Measurements from ENCODE around the gene HAGHL.
A peak's percentile ranks its signal among the peaks of the same experiment; 100 is the strongest.

The HAGHL gene

GRCh38 chr16:714558-715476 lies 12.1 kb upstream of the HAGHL start, which contains the start of gene METRN:
Gene METRN (plus strand): TSS chr16:715118. CDS start chr16:715290, 172 bp downstream.
- DNase-seq (ENCODE audit: low read depth): no peak
- H3K4me3 ChIP-seq (ENCODE audit: low read depth, low read length): peak within 1 kb of the TSS; percentile 55
- in situ Hi-C loops (cut with HindIII; ENCODE audit: low sequenced_read_pairs): loop anchor here (10.0 kb wide), 1 partner anchor 260 kb away; the partner anchor contains the start of gene LMF1
- TF ChIP-seq, protein P1, sequence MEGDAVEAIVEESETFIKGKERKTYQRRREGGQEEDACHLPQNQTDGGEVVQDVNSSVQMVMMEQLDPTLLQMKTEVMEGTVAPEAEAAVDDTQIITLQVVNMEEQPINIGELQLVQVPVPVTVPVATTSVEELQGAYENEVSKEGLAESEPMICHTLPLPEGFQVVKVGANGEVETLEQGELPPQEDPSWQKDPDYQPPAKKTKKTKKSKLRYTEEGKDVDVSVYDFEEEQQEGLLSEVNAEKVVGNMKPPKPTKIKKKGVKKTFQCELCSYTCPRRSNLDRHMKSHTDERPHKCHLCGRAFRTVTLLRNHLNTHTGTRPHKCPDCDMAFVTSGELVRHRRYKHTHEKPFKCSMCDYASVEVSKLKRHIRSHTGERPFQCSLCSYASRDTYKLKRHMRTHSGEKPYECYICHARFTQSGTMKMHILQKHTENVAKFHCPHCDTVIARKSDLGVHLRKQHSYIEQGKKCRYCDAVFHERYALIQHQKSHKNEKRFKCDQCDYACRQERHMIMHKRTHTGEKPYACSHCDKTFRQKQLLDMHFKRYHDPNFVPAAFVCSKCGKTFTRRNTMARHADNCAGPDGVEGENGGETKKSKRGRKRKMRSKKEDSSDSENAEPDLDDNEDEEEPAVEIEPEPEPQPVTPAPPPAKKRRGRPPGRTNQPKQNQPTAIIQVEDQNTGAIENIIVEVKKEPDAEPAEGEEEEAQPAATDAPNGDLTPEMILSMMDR (IDR thresholded peaks at IDR 0.05; ENCODE audit: low read depth, low read length, missing control alignments): no peak

- no peak for DNase-seq (ENCODE audit: low read depth)
- in situ Hi-C loops (cut with HindIII; ENCODE audit: low sequenced_read_pairs): loop anchor here (10.0 kb wide), 1 partner anchor 259 kb away; the partner anchor contains the start of gene LMF1
Measured at GRCh38 chr16:715477-716199, 11.3 kb upstream of the HAGHL start.

GRCh38 chr16:716200-716568 lies 10.7 kb upstream of the HAGHL start:
- H3K4me3 ChIP-seq (ENCODE audit: low read depth, low read length): peak overlapping the region; percentile 55
- no peak for DNase-seq (ENCODE audit: low read depth)
- in situ Hi-C loops (cut with HindIII; ENCODE audit: low sequenced_read_pairs): loop anchor here (10.0 kb wide), 1 partner anchor 259 kb away; the partner anchor contains the start of gene LMF1
- TF ChIP-seq, protein P1 (IDR thresholded peaks at IDR 0.05; ENCODE audit: low read depth, low read length, missing control alignments): no peak

More at GRCh38 chr16:715477-716199, 11.3 kb upstream of the HAGHL start:
- peak overlapping the region; percentile 55 for H3K4me3 ChIP-seq (ENCODE audit: low read depth, low read length)
- TF ChIP-seq, protein P1 (IDR thresholded peaks at IDR 0.05; ENCODE audit: low read depth, low read length, missing control alignments): no peak

DNA sequence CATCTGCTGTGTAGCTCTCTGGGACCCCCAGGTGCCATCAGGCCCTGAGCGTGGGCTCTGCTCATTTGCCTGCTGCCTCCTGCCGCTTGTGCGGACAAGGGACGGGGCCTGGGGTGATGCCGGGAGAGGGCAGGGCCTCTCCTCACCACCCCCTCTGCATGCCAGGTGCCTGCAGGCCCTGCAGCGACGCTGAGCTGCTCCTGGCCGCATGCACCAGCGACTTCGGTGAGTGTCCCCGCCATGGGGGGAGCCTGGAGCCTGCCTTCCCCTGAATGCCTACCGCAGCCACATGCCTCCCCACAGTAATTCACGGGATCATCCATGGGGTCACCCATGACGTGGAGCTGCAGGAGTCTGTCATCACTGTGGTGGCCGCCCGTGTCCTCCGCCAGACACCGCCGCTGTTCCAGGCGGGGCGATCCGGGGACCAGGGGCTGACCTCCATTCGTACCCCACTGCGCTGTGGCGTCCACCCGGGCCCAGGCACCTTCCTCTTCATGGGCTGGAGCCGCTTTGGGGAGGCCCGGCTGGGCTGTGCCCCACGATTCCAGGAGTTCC lies 10.1 kb upstream of the HAGHL start:
- in situ Hi-C loops (cut with HindIII; ENCODE audit: low sequenced_read_pairs): loop anchor here (10.0 kb wide), 1 partner anchor 258 kb away; the partner anchor contains the start of gene LMF1
- TF ChIP-seq, protein P1 (IDR thresholded peaks at IDR 0.05; ENCODE audit: low read depth, low read length, missing control alignments): no peak
- no peak for DNase-seq (ENCODE audit: low read depth)
- peak overlapping the region; percentile 55 for H3K4me3 ChIP-seq (ENCODE audit: low read depth, low read length)

GRCh38 chr16:717450-718245 lies 9.3 kb upstream of the HAGHL start:
- DNase-seq (ENCODE audit: low read depth): no peak
- in situ Hi-C loops (cut with HindIII; ENCODE audit: low sequenced_read_pairs): loop anchor here (10.0 kb wide), 1 partner anchor 257 kb away; the partner anchor contains the start of gene LMF1
- TF ChIP-seq, protein P1 (IDR thresholded peaks at IDR 0.05; ENCODE audit: low read depth, low read length, missing control alignments): no peak
- H3K4me3 ChIP-seq (ENCODE audit: low read depth, low read length): no peak overlapping the region
